HEK293 (cell line): ENCODE data around the gene DSCAML1.

Experiments
- CTCF ChIA-PET: fragments of 350-600 bp; formaldehyde crosslinking; extraction: SDS; loops from one replicate; lab custom pipeline; 2021; ENCODE audit warnings: antibody characterized with exemption; lab: Yijun Ruan, JAX
- POLR2A ChIA-PET: fragments of 300-600 bp; formaldehyde crosslinking; extraction: SDS; loops from one replicate; lab custom pipeline; 2020; ENCODE audit warnings: antibody characterized with exemption, inconsistent platforms; lab: Yijun Ruan, JAX
- H3K27ac ChIP-seq: fragments of 200-500 bp; sonication (Bioruptor generic); 2 replicates; pipeline ENCODE4 v1.5.1; 2014; ENCODE audit warnings: low read depth, low read length, control low read depth, inconsistent platforms; ENCODE audit errors: extremely low read depth
- H3K36me3 ChIP-seq, 2 experiments: fragments of 200-500 bp in 1 of 2; sonication (Bioruptor generic) in 1 of 2; 1 replicate in 1 of 2; 2 replicates in 1 of 2; pipeline ENCODE4 v1.5.1; 2014 to 2017; ENCODE audit warnings: inconsistent platforms in 2 of 2, low read length in 2 of 2; ENCODE audit not compliant: control insufficient read depth in 2 of 2, insufficient read depth in 1 of 2
- H3K4me1 ChIP-seq: fragments of 200-500 bp; sonication (Bioruptor generic); 2 replicates; pipeline ENCODE4 v1.5.1; 2014; ENCODE audit warnings: mild to moderate bottlenecking, low read length, inconsistent platforms; ENCODE audit not compliant: control insufficient read depth, insufficient read depth
- H3K4me3 ChIP-seq: 2 replicates; pipeline ENCODE4 v1.5.1; 2011; ENCODE audit warnings: low read depth, mild to moderate bottlenecking, control low read depth, low read length, moderate library complexity
- H3K9me3 ChIP-seq: fragments of 200-500 bp; sonication (Bioruptor generic); 2 replicates; pipeline ENCODE4 v1.5.1; 2014; ENCODE audit warnings: low read depth, low read length, inconsistent platforms; ENCODE audit not compliant: control insufficient read depth, insufficient read depth
- ATF2 ChIP-seq: fragments of 450-650 bp; formaldehyde crosslinking; IDR thresholded peaks from 2 replicates; pipeline ENCODE4 v1.5.1; 2016; ENCODE audit warnings: missing biosample characterization, missing genetic modification characterization, low read depth
- EGR2 ChIP-seq: fragments of 450-650 bp; formaldehyde crosslinking; IDR thresholded peaks from 2 replicates; pipeline ENCODE4 v1.5.1; 2016; ENCODE audit warnings: low read depth, missing biosample characterization, missing genetic modification characterization
- IKZF3 ChIP-seq: fragments of 450-650 bp; IDR thresholded peaks from 2 replicates; pipeline ENCODE4 v1.5.0; 2018; ENCODE audit warnings: missing biosample characterization, mild to moderate bottlenecking, missing genetic modification characterization, moderate library complexity
- KLF8 ChIP-seq: fragments of 450-650 bp; formaldehyde crosslinking; IDR thresholded peaks from 2 replicates; pipeline ENCODE4 v1.5.1; 2016; ENCODE audit warnings: missing biosample characterization, missing genetic modification characterization
- SP3 ChIP-seq: fragments of 450-650 bp; formaldehyde crosslinking; IDR thresholded peaks from 2 replicates; pipeline ENCODE4 v1.5.1; 2016; ENCODE audit warnings: missing biosample characterization, missing genetic modification characterization
- ZBTB17 ChIP-seq: fragments of 450-650 bp; formaldehyde crosslinking; IDR thresholded peaks from 2 replicates; pipeline ENCODE4 v1.5.1; 2016; ENCODE audit warnings: missing biosample characterization, missing genetic modification characterization
- ZBTB49 ChIP-seq: fragments of 450-650 bp; formaldehyde crosslinking; IDR thresholded peaks from 2 replicates; pipeline ENCODE4 v1.5.1; 2016; ENCODE audit warnings: missing biosample characterization, missing genetic modification characterization, low read depth
- ZBTB7A ChIP-seq: fragments of 450-650 bp; formaldehyde crosslinking; IDR thresholded peaks from 2 replicates; pipeline ENCODE4 v1.5.1; 2016; ENCODE audit warnings: low read depth, missing biosample characterization, missing genetic modification characterization
- ZBTB8A ChIP-seq: fragments of 450-650 bp; formaldehyde crosslinking; IDR thresholded peaks from 2 replicates; pipeline ENCODE4 v1.5.1; 2016; ENCODE audit warnings: missing biosample characterization, missing genetic modification characterization
- ZNF341 ChIP-seq: fragments of 450-650 bp; formaldehyde crosslinking; IDR thresholded peaks from 2 replicates; pipeline ENCODE4; 2016; ENCODE audit warnings: low read depth, missing biosample characterization, missing genetic modification characterization
- ZNF350 ChIP-seq: fragments of 450-650 bp; formaldehyde crosslinking; IDR thresholded peaks from 2 replicates; pipeline ENCODE4 v1.5.0; 2017; ENCODE audit warnings: missing biosample characterization, mild to moderate bottlenecking, missing genetic modification characterization
- ZNF37A ChIP-seq: fragments of 450-650 bp; IDR thresholded peaks from 2 replicates; pipeline ENCODE4 v1.5.1; 2018; ENCODE audit warnings: missing biosample characterization, missing genetic modification characterization
- ZNF529 ChIP-seq: fragments of 450-650 bp; formaldehyde crosslinking; IDR thresholded peaks from 2 replicates; pipeline ENCODE4 v1.5.1; 2017; ENCODE audit warnings: missing genetic modification characterization, missing biosample characterization; ENCODE audit not compliant: insufficient replicate concordance
- ZNF555 ChIP-seq: fragments of 450-650 bp; formaldehyde crosslinking; conservative IDR thresholded peaks from 2 replicates; pipeline ENCODE4 v1.5.1; 2017; ENCODE audit warnings: missing biosample characterization, mild to moderate bottlenecking, missing genetic modification characterization, inconsistent platforms
- ZNF558 ChIP-seq: fragments of 450-650 bp; formaldehyde crosslinking; IDR thresholded peaks from 2 replicates; pipeline ENCODE4 v1.5.1; 2016; ENCODE audit warnings: missing biosample characterization, missing genetic modification characterization
- ZNF623 ChIP-seq: fragments of 450-650 bp; formaldehyde crosslinking; IDR thresholded peaks from 2 replicates; pipeline ENCODE4 v1.5.1; 2016; ENCODE audit warnings: missing biosample characterization, missing genetic modification characterization
- ZNF747 ChIP-seq: fragments of 450-650 bp; formaldehyde crosslinking; IDR thresholded peaks from 2 replicates; pipeline ENCODE4 v1.5.1; 2016; ENCODE audit warnings: missing biosample characterization, missing genetic modification characterization
- ZSCAN4 ChIP-seq: fragments of 450-650 bp; formaldehyde crosslinking; IDR thresholded peaks from 2 replicates; pipeline ENCODE4 v1.5.1; 2017; ENCODE audit warnings: missing biosample characterization, missing genetic modification characterization

Gene DSCAML1

DNA sequence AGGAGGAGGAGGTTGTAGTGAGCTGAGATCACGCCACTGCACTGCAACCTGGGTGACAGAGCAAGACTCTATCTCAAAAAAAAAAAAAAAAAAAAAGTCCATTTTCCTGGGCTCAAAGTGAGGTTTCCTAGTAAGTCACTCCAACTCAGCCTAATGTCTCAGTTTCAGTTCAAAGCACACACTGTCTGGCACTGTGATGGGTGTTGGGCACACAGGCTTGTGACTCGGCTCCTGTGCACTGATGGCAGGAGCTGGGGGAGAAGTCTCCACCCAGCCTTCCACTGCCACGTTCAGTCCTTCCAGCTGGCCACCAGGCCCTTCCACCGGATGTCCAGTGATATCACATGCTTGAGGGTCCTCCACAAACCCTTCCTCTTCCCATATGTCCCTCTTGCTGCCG is 283.4 kb downstream of the DSCAML1 start:
- H3K4me1 ChIP-seq: no peaks in the 10 kb centered on the region
- H3K4me3 ChIP-seq: no peak overlapping the region
- H3K9me3 ChIP-seq: no peaks in the 10 kb centered on the region
- no peaks in the 10 kb centered on the region for H3K36me3 ChIP-seq
- POLR2A ChIA-PET: interaction anchor here (0.6 kb wide), 1 partner anchor 199 kb away, joined by 3 read pairs; no protein-coding TSS in a partner anchor
- no peak for TF ChIP-seq ZNF623
- no peak for TF ChIP-seq ZNF558 (tag by site-specific recombination)
- no peak for TF ChIP-seq ZNF350 (tag by site-specific recombination)
- no peak for TF ChIP-seq ZBTB7A (tag by site-specific recombination)
- TF ChIP-seq ATF2 (tag by site-specific recombination): no peak
- TF ChIP-seq ZBTB49 (tag by site-specific recombination): no peak
- no peak for TF ChIP-seq ZNF529 (tag by site-specific recombination)
- TF ChIP-seq ZBTB17 (tag by site-specific recombination): no peak
- no peak for TF ChIP-seq ZNF37A (tag by site-specific recombination)
- no peak for TF ChIP-seq IKZF3 (tag by site-specific recombination)
- no peak for TF ChIP-seq ZNF555 (tag by site-specific recombination)
- TF ChIP-seq ZBTB8A (tag by site-specific recombination): no peak
- TF ChIP-seq SP3 (tag by site-specific recombination): no peak
- TF ChIP-seq ZSCAN4 (tag by site-specific recombination): no peak
- TF ChIP-seq ZNF747 (tag by site-specific recombination): no peak
- CTCF ChIA-PET: interaction anchor here (0.6 kb wide), 1 partner anchor 174 kb away, joined by 3 read pairs; no protein-coding TSS in a partner anchor
- no peak overlapping the region for H3K27ac ChIP-seq

- no peak overlapping the region for H3K4me3 ChIP-seq
- H3K4me1 ChIP-seq: no peaks in the 10 kb centered on the region
- POLR2A ChIA-PET: interaction anchor here (0.7 kb wide), 1 partner anchor 22 kb away, joined by 4 read pairs; no protein-coding TSS in a partner anchor
- H3K36me3 ChIP-seq: no peaks in the 10 kb centered on the region
- H3K27ac ChIP-seq: no peak overlapping the region
- CTCF ChIA-PET: interaction anchor here (0.6 kb wide), 1 partner anchor 186 kb away, joined by 3 read pairs; no protein-coding TSS in a partner anchor
- no peaks in the 10 kb centered on the region for H3K9me3 ChIP-seq
- TF ChIP-seq EGR2 (peak; percentile 23; the same call in 1 of the 2 replicates), KLF8 (tag by site-specific recombination) (no peak), ZNF341 (tag by site-specific recombination) (peak; percentile 42; the same call in 1 of the 2 replicates)
Observed at GRCh38 chr11:117511931-117512539, 285.0 kb downstream of the DSCAML1 start.
